Measurements from ENCODE around the gene SEMA6B. TPM values are rescaled to one million over a fixed set of nuclear protein-coding genes. Genes with fewer than 3 reads are reported as not detected.

SEMA6B gene
- total RNA-seq, 4 donors from 2014 or later, result 2.6 to 12.8 (median 5.2) TPM

DNA sequence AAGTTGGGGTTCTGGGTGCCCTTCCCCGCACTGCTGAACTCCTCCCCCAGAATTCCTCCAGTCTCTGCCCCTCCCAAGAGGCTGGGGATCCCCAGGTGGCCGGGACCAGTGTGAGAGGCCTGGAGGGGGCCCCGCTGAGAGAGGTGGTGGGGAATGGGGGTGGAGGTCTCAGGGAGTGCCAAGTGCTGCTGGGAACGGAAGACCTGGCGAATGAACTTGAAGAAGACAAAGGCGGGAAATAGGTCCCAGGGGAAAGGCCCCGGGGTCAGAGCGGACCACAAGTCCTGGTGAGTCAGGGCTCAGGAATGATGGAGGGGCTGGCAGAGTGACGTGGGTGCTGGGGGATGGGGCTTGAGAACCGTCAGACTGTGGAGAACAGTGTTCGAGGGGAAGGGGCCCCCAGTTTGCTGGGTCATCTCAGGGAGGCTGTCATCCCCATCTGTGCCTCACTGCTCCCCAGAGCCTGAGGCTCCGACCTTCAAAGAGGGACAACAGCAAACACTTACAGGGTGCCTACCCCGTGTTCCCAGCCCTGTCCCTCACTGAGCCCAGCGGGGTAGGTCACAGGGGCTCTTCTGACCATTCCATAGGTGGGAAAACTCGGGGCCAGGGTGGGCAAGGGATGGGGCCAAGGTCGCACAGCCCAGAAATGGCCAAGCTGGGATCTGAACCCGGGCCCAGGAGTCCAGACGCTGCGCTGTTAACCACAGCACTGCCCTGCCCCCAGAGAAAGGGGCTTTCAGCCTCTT lies 16.0 kb upstream of the SEMA6B start:
- no peak for TF ChIP-seq CTCF (IDR thresholded peaks at IDR 0.05; ENCODE audit: low read depth)

DNA sequence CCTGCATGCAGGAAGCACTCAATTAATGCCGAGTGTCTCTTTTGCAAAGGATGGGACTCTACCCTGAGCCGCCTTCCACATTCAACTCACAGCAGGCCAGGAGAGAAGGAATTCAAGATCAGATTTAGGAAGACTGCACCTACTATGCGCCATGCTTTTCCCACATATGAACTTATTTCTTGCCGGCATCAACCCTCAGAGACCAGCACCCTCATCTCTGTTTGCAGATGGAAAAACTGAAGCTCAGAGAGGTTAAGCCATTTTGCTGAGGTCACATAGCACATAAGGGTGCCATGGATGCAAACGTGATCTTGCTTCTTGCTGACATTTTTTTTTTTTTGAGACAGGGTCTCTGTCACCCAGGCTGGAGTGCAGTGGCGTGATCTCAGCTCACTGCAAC lies 14.2 kb upstream of the SEMA6B start:
- no peak for TF ChIP-seq CTCF (IDR thresholded peaks at IDR 0.05; ENCODE audit: low read depth)

- no peak for TF ChIP-seq CTCF (IDR thresholded peaks at IDR 0.05; ENCODE audit: low read depth)
These were observed 11.9 kb upstream of the SEMA6B start for GRCh38 chr19:4571305-4571917.

DNA sequence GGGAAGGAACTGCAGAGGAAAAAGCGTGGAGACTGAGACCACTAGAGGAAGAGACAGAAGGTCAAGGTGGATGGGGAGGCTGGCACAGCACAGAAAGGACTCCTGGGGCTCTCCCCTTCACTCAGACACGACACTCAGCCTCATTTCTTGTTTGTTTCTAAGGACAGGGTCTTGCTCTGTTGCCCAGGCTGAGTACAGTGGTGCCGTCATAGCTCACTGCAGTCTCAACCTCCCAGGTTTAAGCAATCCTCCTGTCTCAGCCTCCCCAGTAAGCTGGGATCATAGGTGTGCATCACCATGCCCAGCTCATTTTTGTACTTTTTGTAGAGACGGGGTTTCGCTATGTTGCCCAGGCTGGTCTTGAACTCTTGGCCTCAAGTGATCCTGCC lies 11.4 kb upstream of the SEMA6B start:
- TF ChIP-seq CTCF (IDR thresholded peaks at IDR 0.05; ENCODE audit: low read depth), result no peak

DNA sequence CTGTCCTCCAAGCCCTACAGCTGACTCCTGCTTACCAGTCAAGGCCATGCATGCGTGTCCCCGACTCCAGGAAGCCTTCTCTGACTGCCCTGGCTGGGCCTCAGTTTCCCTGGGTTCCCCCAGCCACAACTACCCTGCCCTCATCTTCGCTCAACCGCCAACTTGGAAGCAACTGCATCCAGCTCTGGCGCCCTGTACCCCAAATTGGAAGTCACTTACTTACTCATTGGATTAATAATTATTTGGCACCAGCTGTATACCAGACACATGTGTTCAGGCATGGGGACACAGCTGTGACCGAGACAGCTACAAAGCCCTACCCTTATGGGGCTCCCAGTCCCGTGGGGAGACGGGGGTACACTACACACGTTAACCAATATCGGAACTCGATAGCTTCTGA lies 10.9 kb upstream of the SEMA6B start:
- no peak for TF ChIP-seq CTCF (IDR thresholded peaks at IDR 0.05; ENCODE audit: low read depth)

GRCh38 chr19:4568886-4569285 lies 9.4 kb upstream of the SEMA6B start:
- no peak for TF ChIP-seq CTCF (IDR thresholded peaks at IDR 0.05; ENCODE audit: low read depth)

- TF ChIP-seq CTCF (IDR thresholded peaks at IDR 0.05; ENCODE audit: low read depth), result no peak
These were observed 8.1 kb upstream of the SEMA6B start for GRCh38 chr19:4567584-4568071.

Measured in subcutaneous adipose tissue (tissue), 4 donors.